Ovary (tissue), 9 donors: Measurements from ENCODE around the gene MAJIN. TPM values are rescaled to one million over a fixed set of nuclear protein-coding genes. Genes with fewer than 3 reads are reported as not detected.

Experiments
- DNase-seq, 5 donors: peaks; one replicate each; pipeline ENCODE4 v3.0.0-alpha.2; 2019 to 2020
- H3K27ac ChIP-seq, 2 donors: fragments of 200-600 bp; one replicate each; pipeline versions ENCODE4 v1.5.1 to v1.8.0; 2019 to 2022
- H3K27me3 ChIP-seq: fragments of 200-600 bp; one replicate; pipeline ENCODE4 v1.8.0; 2022
- H3K36me3 ChIP-seq: fragments of 200-600 bp; sonication (generic); one replicate; pipeline ENCODE4 v1.5.1; 2019
- H3K4me1 ChIP-seq: one replicate; pipeline ENCODE4 v1.8.1; 2013; ENCODE audit warnings: mild to moderate bottlenecking, moderate library complexity; ENCODE audit not compliant: insufficient read depth
- H3K4me3 ChIP-seq: fragments of 200-600 bp; sonication (generic); one replicate; pipeline ENCODE4 v1.5.1; 2017
- H3K9me3 ChIP-seq, 2 donors: fragments of 200-600 bp in 1 of 2; sonication (generic) in 1 of 2; one replicate each; pipeline versions ENCODE4 v1.5.1 to v1.8.1; 2013 to 2019; ENCODE audit warnings: mild to moderate bottlenecking in 1 of 2, moderate library complexity in 1 of 2
- CTCF ChIP-seq, 3 donors: fragments of 450-650 bp in 2 of 3; fragments of 200-600 bp in 1 of 3; IDR thresholded peaks; one replicate each; pipeline versions ENCODE4 v1.5.1 to v1.8.0; 2016 to 2022; ENCODE audit warnings: antibody characterized with exemption in 3 of 3, mild to moderate bottlenecking in 1 of 3
- EP300 ChIP-seq: sonication (generic); formaldehyde crosslinking; IDR thresholded peaks from one replicate; pipeline ENCODE4 v1.6.1; 2017; ENCODE audit warnings: antibody characterized with exemption
- POLR2A ChIP-seq: fragments of 450-650 bp; IDR thresholded peaks from one replicate; pipeline ENCODE4 v1.6.1; 2017; ENCODE audit warnings: antibody characterized with exemption, mild to moderate bottlenecking, moderate library complexity
- WGBS, 3 donors: extraction: QIAGEN DNeasy Blood & Tissue Kit in 1 of 3; methylation state at CpG; one replicate each; pipeline versions ENCODE4 v1.1.5 to v1.1.7; 2013 to 2017; 5-methylcytosine and 5-hydroxymethylcytosine counted together
- intact Hi-C, 4 donors: fragments of 100-400 bp; cut with DNase I; formaldehyde crosslinking; loops; one replicate each; pipeline versions ENCODE4 v1.11.0 to v1.15.1; 2022 to 2023
- polyA plus RNA-seq, 2 donors: library from polyadenylated mRNA; stranded (reverse); fragments of 200-250 nt in 1 of 2; fragments of 350-450 nt in 1 of 2; fragmentation: Illumina TruSeq in 1 of 2; extraction: RNeasy Lipid Tissue Mini Kit (QIAGEN cat#74804) in 1 of 2; gene quantifications; one replicate each; pipeline ENCODE4 v1.2.3, GENCODE V29; 2013 to 2014
- total RNA-seq, 7 donors: library from RNA; depleted of rRNA in 2 of 7; stranded (reverse); fragments of >200 nt in 2 of 7; fragmentation: NEBNext Ultra II Directional in 3 of 7; extraction: Animal tissue kit (Norgen Biotek cat#: 25700) in 3 of 7; gene quantifications; one replicate each; pipeline versions ENCODE4 v1.1.0 to v1.2.4, GENCODE V29; 2016 to 2023
- donor health status: DM: no; HTN: no; CAD: no; lungs with moderate emphysema.
- donor health status: DM: no; HTN: no; CAD: no.
- donor health status: Bipolar disorder and iron deficiency.
- donor health status: DM: yes; HTN: yes; CAD: no.
- donor health status: DM: no; HTN: no; CAD: no.
- donor health status: DM: yes; HTN: yes; CAD: no.

Gene MAJIN
- total and polyA plus RNA-seq, 9 donors: 0.46 TPM; not detected in 8

GRCh38 chr11:64960719-64961118, 11.2 kb downstream of the MAJIN start:
- Histone ChIP-seq H3K36me3 (no peaks in the 10 kb centered on the region), H3K27ac (no peak overlapping the region), H3K4me1 (no peaks in the 10 kb centered on the region), H3K4me3 (no peak overlapping the region), H3K9me3 (no peaks in the 10 kb centered on the region), H3K27me3 (no peaks in the 10 kb centered on the region)
- no peak for DNase-seq
- TF ChIP-seq EP300: no peak
- no peak for TF ChIP-seq CTCF (IDR thresholded peaks at IDR 0.05)
- no peak for TF ChIP-seq POLR2A
- intact Hi-C loops: no loop called here
- 44 to 53% (median 45%) methylated on average over 4 of the region's 4 CpGs for WGBS, 3 donors

GRCh38 chr11:64959498-64959897, 12.4 kb downstream of the MAJIN start:
- H3K9me3 ChIP-seq: no peaks in the 10 kb centered on the region
- H3K27ac ChIP-seq: no peak overlapping the region
- no peak for DNase-seq
- no peaks in the 10 kb centered on the region for H3K36me3 ChIP-seq
- TF ChIP-seq CTCF (IDR thresholded peaks at IDR 0.05) (no peak), EP300 (no peak), POLR2A (no peak)
- intact Hi-C loops: no loop called here
- no peak overlapping the region for H3K4me3 ChIP-seq
- no peaks in the 10 kb centered on the region for H3K27me3 ChIP-seq
- no peaks in the 10 kb centered on the region for H3K4me1 ChIP-seq
- WGBS, 3 donors: 59 to 67% (median 65%) methylated on average over 3 of the region's 3 CpGs

- Histone ChIP-seq H3K4me3 (no peak overlapping the region), H3K27me3 (no peaks in the 10 kb centered on the region), H3K36me3 (no peaks in the 10 kb centered on the region), H3K9me3 (no peaks in the 10 kb centered on the region), H3K4me1 (no peaks in the 10 kb centered on the region), H3K27ac (no peak overlapping the region)
- intact Hi-C loops: no loop called here
- no peak for TF ChIP-seq POLR2A
- TF ChIP-seq CTCF (IDR thresholded peaks at IDR 0.05): no peak
- no peak for TF ChIP-seq EP300
- no peak for DNase-seq
- 37 to 58% (median 44%) methylated on average over 5 of the region's 5 CpGs for WGBS, 3 donors
Observed at GRCh38 chr11:64954201-64954600, 17.7 kb downstream of the MAJIN start.

- Histone ChIP-seq H3K27ac (no peak overlapping the region), H3K36me3 (no peaks in the 10 kb centered on the region), H3K9me3 (no peaks in the 10 kb centered on the region), H3K4me3 (no peak overlapping the region), H3K27me3 (no peaks in the 10 kb centered on the region), H3K4me1 (no peaks in the 10 kb centered on the region)
- no peak for DNase-seq
- WGBS, 3 donors: 66 to 70% (median 67%) methylated on average over 4 of the region's 4 CpGs
- intact Hi-C loops: no loop called here
- TF ChIP-seq CTCF (IDR thresholded peaks at IDR 0.05): no peak
- TF ChIP-seq POLR2A: no peak
- TF ChIP-seq EP300: no peak
Observed at GRCh38 chr11:64951529-64951928, 20.4 kb downstream of the MAJIN start.
